GM23248 (cell line): ENCODE measurements around the gene IFT43. TPM values are rescaled to one million over a fixed set of nuclear protein-coding genes. Genes with fewer than 3 reads are reported as not detected.

Experiments used
- DNase-seq: peaks from one replicate; pipeline ENCODE4 v3.0.0-alpha.2; 2015
- H2AFZ ChIP-seq: fragments of 200-600 bp; sonication (generic); 2 replicates; pipeline ENCODE4 v1.6.1; 2016; ENCODE audit warnings: antibody characterized with exemption
- H3F3A ChIP-seq: fragments of 200-600 bp; sonication (generic); 2 replicates; pipeline ENCODE4 v1.6.1; 2016; ENCODE audit warnings: mild to moderate bottlenecking, antibody characterized with exemption, mixed run types; ENCODE audit not compliant: insufficient read depth
- H3K27ac ChIP-seq: fragments of 200-600 bp; sonication (generic); 2 replicates; pipeline ENCODE4 v1.5.1; 2016; ENCODE audit warnings: mild to moderate bottlenecking
- H3K27me3 ChIP-seq: fragments of 200-600 bp; sonication (generic); replicated peaks from 2 replicates; pipeline ENCODE4 v1.6.1; 2016; ENCODE audit warnings: mild to moderate bottlenecking; ENCODE audit not compliant: insufficient read depth
- H3K36me3 ChIP-seq: fragments of 200-600 bp; sonication (generic); 2 replicates; pipeline ENCODE4 v1.6.1; 2016; ENCODE audit warnings: low read depth, mild to moderate bottlenecking
- H3K4me1 ChIP-seq: fragments of 200-600 bp; sonication (generic); 2 replicates; pipeline ENCODE4 v1.6.1; 2016; ENCODE audit warnings: mild to moderate bottlenecking; ENCODE audit not compliant: insufficient read depth
- H3K4me2 ChIP-seq: fragments of 200-600 bp; sonication (generic); one replicate; pipeline ENCODE4 v1.6.1; 2016; ENCODE audit warnings: mild to moderate bottlenecking; ENCODE audit not compliant: unreplicated experiment
- H3K4me3 ChIP-seq: fragments of 200-600 bp; sonication (generic); 2 replicates; pipeline ENCODE4 v1.5.1; 2016; ENCODE audit warnings: mild to moderate bottlenecking
- H3K79me2 ChIP-seq: fragments of 200-600 bp; sonication (generic); 2 replicates; pipeline ENCODE4 v1.6.1; 2016; ENCODE audit warnings: mild to moderate bottlenecking; ENCODE audit not compliant: insufficient read depth
- H3K9ac ChIP-seq: fragments of 200-600 bp; sonication (generic); 2 replicates; pipeline ENCODE4 v1.6.1; 2016; ENCODE audit warnings: mild to moderate bottlenecking
- H3K9me2 ChIP-seq: fragments of 200-600 bp; sonication (generic); 2 replicates; pipeline ENCODE4 v1.6.1; 2016; ENCODE audit warnings: mixed run types, mild to moderate bottlenecking, moderate library complexity; ENCODE audit not compliant: insufficient read depth
- H3K9me3 ChIP-seq: fragments of 200-600 bp; sonication (generic); one replicate; pipeline ENCODE4 v1.6.1; 2017; ENCODE audit warnings: low read depth
- H4K20me1 ChIP-seq: fragments of 200-600 bp; sonication (generic); 2 replicates; pipeline ENCODE4 v1.6.0; 2016; ENCODE audit not compliant: insufficient read depth
- EZH2 ChIP-seq: fragments of 200-600 bp; sonication (generic); IDR thresholded peaks from 2 replicates; pipeline ENCODE4 v1.6.1; 2018; ENCODE audit warnings: antibody characterized with exemption, mild to moderate bottlenecking; ENCODE audit not compliant: insufficient read depth, poor library complexity, severe bottlenecking
- EZH2phosphoT487 ChIP-seq: fragments of 200-600 bp; sonication (generic); IDR thresholded peaks from 2 replicates; pipeline ENCODE4 v1.6.1; 2018; ENCODE audit warnings: antibody characterized with exemption, moderate library complexity, mild to moderate bottlenecking, low read depth; ENCODE audit not compliant: insufficient read depth
- WGBS, 2 experiments: methylation state at CpG; one replicate each; pipeline ENCODE4 v1.1.6; 2015 to 2017; ENCODE audit warnings: low lambda C conversion rate in 2 of 2, low coverage in 1 of 2; ENCODE audit errors: missing lambda C conversion rate in 2 of 2; 5-methylcytosine and 5-hydroxymethylcytosine counted together
- in situ Hi-C: fragments of 300-500 bp; cut with MboI; formaldehyde crosslinking; loops from 2 replicates; pipeline ENCODE4 v1.15.0; 2020
- polyA plus RNA-seq: library from polyadenylated mRNA; unstranded; fragments of >200 nt; fragmentation: Nextera tagmentation; extraction: Ambion mirVana; gene quantifications from 2 replicates; pipeline ENCODE4 v1.2.1, GENCODE V29; 2016
- total RNA-seq: library from RNA; depleted of rRNA; stranded (reverse); fragments of >200 nt; shearing (Covaris generic); gene quantifications from 2 replicates; pipeline ENCODE4 v1.2.3, GENCODE V29; 2014

The IFT43 gene
- total and polyA plus RNA-seq, 2 experiments from 2014 or later, result 41.4 to 67.9 TPM

- Histone ChIP-seq H3K9ac (no peak overlapping the region), H3K9me2 (no peaks in the 10 kb centered on the region), H3K36me3 (peaks cover 12% of the 10 kb centered on the region; the same call in 1 of the 2 replicates), H3K79me2 (peaks cover 9% of the 10 kb centered on the region), H3K4me3 (no peak overlapping the region), H3K9me3 (no peaks in the 10 kb centered on the region), H2AFZ (no peak overlapping the region), H3K27ac (peak overlapping the region; percentile 22), H3K4me2 (no peak overlapping the region), H4K20me1 (no peaks in the 10 kb centered on the region), H3K4me1 (peaks cover 47% of the 10 kb centered on the region), H3F3A (peaks cover 40% of the 10 kb centered on the region), H3K27me3 (no peaks in the 10 kb centered on the region)
- 47% methylated on average over 4 of the region's 4 CpGs for WGBS, 2 experiments
- no peak for TF ChIP-seq EZH2
- no peak for TF ChIP-seq EZH2phosphoT487
- peak; percentile 65 for DNase-seq
- in situ Hi-C loops, result no loop called here
These were observed 6.2 kb downstream of the IFT43 start for GRCh38 chr14:75991753-75992152.

DNA sequence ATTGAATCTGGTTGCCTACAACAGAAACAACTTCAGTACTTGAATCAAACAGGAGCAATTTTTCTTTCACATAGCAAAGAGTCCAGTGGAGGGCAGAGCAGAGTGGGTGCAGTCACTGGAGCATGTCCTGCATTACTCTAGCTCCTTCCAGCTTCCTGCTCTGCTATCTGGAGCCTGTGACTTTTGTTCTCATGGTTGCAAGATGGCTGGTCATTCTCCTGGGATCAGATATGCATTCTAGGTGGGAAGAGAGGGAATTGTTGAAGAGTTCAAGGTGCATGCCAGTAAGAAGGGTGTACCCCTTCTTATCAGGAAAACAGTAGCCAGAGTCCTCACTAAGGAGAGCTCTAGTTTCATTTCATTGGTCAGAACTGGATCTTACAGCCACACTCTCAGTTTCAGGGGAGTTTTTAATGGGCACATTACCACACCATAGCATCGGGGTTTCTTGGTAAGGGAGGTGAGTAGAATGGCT is 8.0 kb downstream of the IFT43 start:
- DNase-seq, result no peak
- no peaks in the 10 kb centered on the region for H3K9me2 ChIP-seq
- H4K20me1 ChIP-seq, result no peaks in the 10 kb centered on the region
- no peak overlapping the region for H3K4me3 ChIP-seq
- H3K9me3 ChIP-seq, result no peaks in the 10 kb centered on the region
- no peak overlapping the region for H3K4me2 ChIP-seq
- 96 to 100% methylated on average over 1 of the region's 1 CpG for WGBS, 2 experiments
- peaks cover 28% of the 10 kb centered on the region for H3K36me3 ChIP-seq
- H3F3A ChIP-seq, result peaks cover 41% of the 10 kb centered on the region
- H3K27me3 ChIP-seq, result no peaks in the 10 kb centered on the region
- TF ChIP-seq EZH2 (no peak), EZH2phosphoT487 (no peak)
- no peak overlapping the region for H3K27ac ChIP-seq
- no peaks in the 10 kb centered on the region for H3K79me2 ChIP-seq
- no peak overlapping the region for H2AFZ ChIP-seq
- no peak overlapping the region for H3K9ac ChIP-seq
- peaks cover 44% of the 10 kb centered on the region for H3K4me1 ChIP-seq
- in situ Hi-C loops, result no loop called here

DNA sequence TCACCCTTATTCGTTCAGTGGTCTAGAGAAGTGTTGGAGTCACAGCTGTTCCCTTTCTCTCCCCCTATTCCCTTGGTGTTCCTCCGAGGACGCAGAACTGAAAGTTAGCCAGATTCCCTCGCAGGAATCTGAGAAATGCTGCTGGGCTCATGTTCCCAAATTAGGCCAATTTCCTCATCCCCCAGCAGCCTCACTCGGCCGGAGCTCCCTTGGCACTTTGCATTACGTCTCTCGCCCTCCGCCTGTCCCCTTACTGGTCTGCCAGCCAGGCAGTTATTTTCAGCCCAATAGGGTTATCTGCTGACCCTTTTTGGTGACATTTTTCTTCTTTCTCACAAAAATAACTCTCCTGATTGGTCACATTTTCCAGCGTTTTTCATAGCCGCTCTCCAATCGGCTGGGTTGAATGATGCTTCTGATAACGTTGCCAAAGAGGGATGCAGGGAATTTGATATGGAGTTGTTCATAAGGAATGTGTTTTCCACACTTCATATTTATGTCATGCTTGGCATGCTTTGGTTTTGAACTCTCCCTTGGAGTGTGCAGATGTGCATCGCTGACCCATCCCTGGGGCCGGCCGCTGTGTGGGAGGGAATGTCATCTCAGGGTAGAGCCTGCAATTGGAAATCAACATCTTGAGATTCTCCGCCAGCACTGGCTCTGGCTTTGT is 9.9 kb downstream of the IFT43 start:
- no peaks in the 10 kb centered on the region for H4K20me1 ChIP-seq
- H3K9me3 ChIP-seq, result no peaks in the 10 kb centered on the region
- H3K79me2 ChIP-seq, result no peaks in the 10 kb centered on the region
- H2AFZ ChIP-seq, result peak overlapping the region; percentile 63
- TF ChIP-seq EZH2 (no peak), EZH2phosphoT487 (no peak)
- peaks cover 36% of the 10 kb centered on the region for H3F3A ChIP-seq
- H3K9ac ChIP-seq, result peak overlapping the region; percentile 47
- no peaks in the 10 kb centered on the region for H3K27me3 ChIP-seq
- 35 to 40% methylated on average over 17 of the region's 17 CpGs for WGBS, 2 experiments
- peaks cover 35% of the 10 kb centered on the region for H3K36me3 ChIP-seq
- H3K9me2 ChIP-seq, result no peaks in the 10 kb centered on the region
- peak overlapping the region; percentile 62 for H3K4me2 ChIP-seq
- in situ Hi-C loops, result no loop called here
- peak overlapping the region; percentile 62 for H3K27ac ChIP-seq
- peak; percentile 68 for DNase-seq
- H3K4me1 ChIP-seq, result peaks cover 35% of the 10 kb centered on the region
- H3K4me3 ChIP-seq, result peak overlapping the region; percentile 55

- in situ Hi-C loops, result no loop called here
- Histone ChIP-seq H3K27me3 (no peaks in the 10 kb centered on the region), H4K20me1 (no peaks in the 10 kb centered on the region), H3K9me2 (no peaks in the 10 kb centered on the region), H3K4me2 (peak overlapping the region; percentile 62), H3F3A (peaks cover 35% of the 10 kb centered on the region), H3K9me3 (no peaks in the 10 kb centered on the region), H3K36me3 (peaks cover 45% of the 10 kb centered on the region), H2AFZ (no peak overlapping the region), H3K27ac (peak overlapping the region; percentile 62; the same call in 1 of the 2 replicates), H3K4me3 (peak overlapping the region; percentile 55; the same call in 1 of the 2 replicates), H3K79me2 (no peaks in the 10 kb centered on the region), H3K4me1 (peaks cover 34% of the 10 kb centered on the region), H3K9ac (no peak overlapping the region)
- DNase-seq, result no peak
- WGBS, 2 experiments, result 88 to 91% methylated on average over 1 of the region's 1 CpG
- TF ChIP-seq EZH2phosphoT487 (no peak), EZH2 (no peak)
These were observed 10.9 kb downstream of the IFT43 start for GRCh38 chr14:75996488-75996887.
